Melanocyte of skin (primary cell): ENCODE results near the gene SAFB. TPM values are rescaled to one million over a fixed set of nuclear protein-coding genes. Genes with fewer than 3 reads are reported as not detected.

Source experiments
- small RNA-seq, 2 donors: library from RNA; depleted of rRNA; stranded (forward); fragments of <200 nt; gene quantifications; one replicate each; pipeline ENCODE3, GENCODE V24; 2012
- total RNA-seq, 2 donors: library from RNA; depleted of rRNA; stranded (reverse); fragments of >200 nt; gene quantifications; 2 replicates each; pipeline ENCODE4 v1.2.3, GENCODE V29; 2012

SAFB gene
- 10 to 100 TPM; 36.8 to 52.0 TPM for total RNA-seq

DNA sequence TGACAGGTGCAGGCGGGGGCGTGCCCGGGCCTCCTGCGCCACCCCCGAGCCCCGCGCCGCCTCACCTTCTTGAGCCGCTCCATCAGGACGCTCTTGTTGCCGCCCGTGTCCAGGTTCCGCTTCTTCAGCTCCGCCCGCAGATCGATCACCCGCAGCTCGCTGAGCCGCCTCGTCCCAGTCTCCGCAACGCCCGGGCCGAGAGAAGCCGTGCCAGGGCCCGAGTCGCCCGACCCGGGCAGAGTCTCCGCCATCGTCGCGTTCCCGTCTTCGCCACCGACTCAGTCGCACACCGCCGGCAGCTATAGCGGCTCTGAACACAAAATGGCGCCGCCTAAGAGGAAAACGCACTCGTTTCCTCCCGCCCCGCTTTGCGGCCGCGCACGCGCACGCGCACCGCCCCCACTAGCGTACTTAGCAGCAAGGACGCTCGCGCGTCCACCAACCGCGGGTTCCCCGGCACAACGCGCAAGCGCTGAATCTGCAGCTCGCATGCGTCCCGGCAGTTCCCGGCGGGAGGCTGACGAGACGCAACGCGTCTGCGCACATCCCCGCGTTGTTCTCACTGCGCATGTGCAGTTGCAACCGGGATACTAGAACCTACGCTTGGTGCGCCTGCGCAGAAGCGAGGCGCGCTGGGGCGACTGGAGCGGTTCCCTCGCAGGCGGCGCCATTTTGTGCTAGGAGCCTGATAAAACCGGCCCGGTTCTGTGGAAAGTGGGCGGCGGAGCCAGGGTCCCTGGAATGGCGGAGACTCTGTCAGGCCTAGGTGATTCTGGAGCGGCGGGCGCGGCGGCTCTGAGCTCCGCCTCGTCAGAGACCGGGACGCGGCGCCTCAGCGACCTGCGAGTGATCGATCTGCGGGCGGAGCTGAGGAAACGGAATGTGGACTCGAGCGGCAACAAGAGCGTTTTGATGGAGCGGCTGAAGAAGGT is at the start of gene SAFB, which contains the start of gene SAFB2:
Gene SAFB, plus strand, starts transcription at position 619 of the 932 bp plus-strand sequence. Its CDS starts 123 bp downstream, at position 742.
Gene SAFB2, minus strand, starts transcription at position 312 of the 932 bp plus-strand sequence. Its CDS starts 61 bp downstream, at position 251.

DNA sequence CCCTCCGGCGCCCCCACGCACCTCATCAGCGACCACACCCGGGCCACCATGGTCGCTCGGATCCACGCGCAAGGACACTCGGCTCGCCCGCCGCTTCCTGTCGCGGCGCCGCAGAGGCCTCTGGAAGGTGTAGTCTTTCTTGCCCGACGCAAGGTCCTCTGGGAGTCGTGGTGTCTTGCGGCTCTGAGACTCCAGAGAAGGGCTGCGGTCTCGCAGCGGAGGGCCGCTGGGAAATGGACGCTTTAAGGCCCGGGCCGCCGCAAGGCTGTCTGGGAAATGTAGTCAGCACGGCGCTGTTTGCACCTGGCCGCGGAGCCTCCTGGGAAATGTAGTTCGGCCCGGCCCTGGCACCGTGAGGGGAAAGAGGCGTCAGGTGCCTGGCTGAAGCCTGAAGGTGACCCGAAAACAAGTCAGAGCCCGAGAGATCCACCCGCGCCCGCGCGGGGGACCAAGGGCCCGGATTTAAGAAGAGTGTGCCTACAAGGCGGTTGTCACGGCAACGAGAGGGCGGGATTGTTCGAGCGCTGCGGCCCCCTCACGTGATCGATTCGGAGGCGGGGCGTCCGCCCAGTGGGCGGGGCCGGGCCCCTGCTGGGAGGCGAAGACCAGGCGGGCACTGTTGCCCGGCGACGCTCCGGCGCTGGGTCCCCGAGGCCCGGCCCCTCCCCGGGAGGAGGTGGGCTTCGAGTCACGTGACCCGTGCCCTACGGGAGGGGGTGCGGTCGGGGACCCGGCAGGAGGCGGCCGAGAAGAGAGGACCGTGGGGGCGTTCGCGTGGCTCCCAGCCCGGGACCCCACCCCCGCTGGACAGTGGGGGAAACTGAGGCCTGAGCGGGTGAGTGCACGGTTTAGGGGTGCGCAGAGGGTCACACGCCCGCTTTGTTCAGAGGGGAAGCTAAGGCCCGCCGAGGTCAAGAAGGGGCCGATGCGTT is 57.8 kb downstream of the SAFB start, which contains the start of the genes HSD11B1L and MICOS13:
Gene HSD11B1L, plus strand, starts transcription at position 591 of the 932 bp plus-strand sequence. CDS start 3,806 bp downstream, outside the sequence.
Gene MICOS13, minus strand, starts transcription at position 80 of the 932 bp plus-strand sequence. Its CDS starts 30 bp downstream, at position 50.

DNA sequence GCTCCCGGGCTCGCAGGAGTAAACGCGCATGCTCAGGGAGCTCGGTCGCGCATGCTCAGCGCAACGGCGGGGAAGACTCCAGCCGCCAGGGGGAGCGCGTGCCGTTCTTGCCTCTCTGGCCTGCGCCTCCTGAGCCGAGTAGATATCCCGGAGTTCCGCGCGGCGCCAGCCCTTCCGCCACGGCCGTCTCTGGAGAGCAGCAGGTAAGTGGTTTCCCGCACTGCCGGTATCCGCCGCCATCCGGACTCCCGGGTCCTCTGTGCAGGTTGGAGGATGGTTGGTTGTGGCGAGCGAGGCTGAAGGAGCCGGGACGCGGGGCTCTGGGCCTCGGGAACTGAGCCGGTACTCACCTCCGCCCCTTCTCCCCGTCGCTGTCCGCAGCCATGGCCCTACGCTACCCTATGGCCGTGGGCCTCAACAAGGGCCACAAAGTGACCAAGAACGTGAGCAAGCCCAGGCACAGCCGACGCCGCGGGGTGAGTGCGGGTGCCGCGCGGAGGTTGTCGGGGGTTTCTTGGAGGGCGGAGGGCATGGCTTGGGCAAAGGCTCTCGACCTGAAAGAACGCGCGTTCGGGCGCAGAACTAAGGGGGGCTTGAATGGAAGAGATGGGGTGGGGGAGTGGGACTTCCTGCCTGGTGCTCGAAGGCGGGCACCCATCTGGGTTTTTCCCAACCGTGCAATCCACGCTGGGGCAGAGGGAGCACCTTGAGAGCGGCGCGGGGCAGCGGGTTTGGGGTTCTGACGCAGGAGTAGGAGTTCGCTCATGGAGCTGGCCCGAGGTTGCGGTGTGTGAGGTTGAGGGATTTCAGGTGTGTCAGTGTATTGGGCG is 67.5 kb downstream of the SAFB start, which contains the start of gene RPL36:
Gene RPL36, plus strand, starts transcription at position 171 of the 830 bp plus-strand sequence. Its CDS starts 213 bp downstream, at position 384.

Small RNA genes lying within 50 kb of the gene (small RNA-seq; reads per million reads assigned to genes)
- gene SNRPEP4 = 0.17 to 0.29 reads per million in 2 donors

Other genes starting within 250 kb of the SAFB start
- not detected for gene ZNRF4, start 167.7 kb upstream of the SAFB start, total RNA-seq
- gene TINCR, start 55.1 kb upstream of the SAFB start, total RNA-seq = under 1 TPM in 1 of 2 donors, not detected in 1; 1.00 TPM
- 10 to 100 TPM; 24.1 to 28.0 TPM for gene SAFB2, start 307 bp upstream of the SAFB start, total RNA-seq
- 10 to 100 TPM; 22.6 to 32.3 TPM for gene MICOS13, start 57.4 kb downstream of the SAFB start, total RNA-seq
- 1 to 10 TPM; 3.0 to 7.9 TPM for gene HSD11B1L, start 57.9 kb downstream of the SAFB start, total RNA-seq
- 100 to 1,000 TPM; 226 to 259 TPM for gene RPL36, start 67.2 kb downstream of the SAFB start, total RNA-seq
- gene LONP1, start 97.1 kb downstream of the SAFB start, total RNA-seq = 100 to 1,000 TPM in 1 of 2 donors, 10 to 100 TPM in 1; 63.0 to 108 TPM
- gene CATSPERD, start 97.6 kb downstream of the SAFB start, total RNA-seq = not detected
- gene PRR22, start 161.7 kb downstream of the SAFB start, total RNA-seq = 1 to 10 TPM in 1 of 2 donors, under 1 TPM in 1; 0.33 to 1.4 TPM
- gene DUS3L, start 168.1 kb downstream of the SAFB start, total RNA-seq = 10 to 100 TPM; 45.1 to 55.9 TPM
- 1 to 10 TPM; 1.0 to 2.0 TPM for gene NRTN, start 182.0 kb downstream of the SAFB start, total RNA-seq
- gene FUT6, start 216.6 kb downstream of the SAFB start, total RNA-seq = not detected
- gene FUT3, start 228.4 kb downstream of the SAFB start, total RNA-seq = not detected
- gene FUT5, start 247.5 kb downstream of the SAFB start, total RNA-seq = not detected